NCI-H1930 (cell line): ENCODE measurements around the gene CCZ1.
"Not testable (repeated sequence)": the region's sequence is repeated elsewhere in the genome, so short reads cannot be mapped to it uniquely, and the experiment has no call there.

Experiments used
- DNase-seq, 2 experiments: peaks; one replicate each; lab custom pipeline; 2025; lab: John Stamatoyannopoulos, UW

Gene CCZ1

DNA sequence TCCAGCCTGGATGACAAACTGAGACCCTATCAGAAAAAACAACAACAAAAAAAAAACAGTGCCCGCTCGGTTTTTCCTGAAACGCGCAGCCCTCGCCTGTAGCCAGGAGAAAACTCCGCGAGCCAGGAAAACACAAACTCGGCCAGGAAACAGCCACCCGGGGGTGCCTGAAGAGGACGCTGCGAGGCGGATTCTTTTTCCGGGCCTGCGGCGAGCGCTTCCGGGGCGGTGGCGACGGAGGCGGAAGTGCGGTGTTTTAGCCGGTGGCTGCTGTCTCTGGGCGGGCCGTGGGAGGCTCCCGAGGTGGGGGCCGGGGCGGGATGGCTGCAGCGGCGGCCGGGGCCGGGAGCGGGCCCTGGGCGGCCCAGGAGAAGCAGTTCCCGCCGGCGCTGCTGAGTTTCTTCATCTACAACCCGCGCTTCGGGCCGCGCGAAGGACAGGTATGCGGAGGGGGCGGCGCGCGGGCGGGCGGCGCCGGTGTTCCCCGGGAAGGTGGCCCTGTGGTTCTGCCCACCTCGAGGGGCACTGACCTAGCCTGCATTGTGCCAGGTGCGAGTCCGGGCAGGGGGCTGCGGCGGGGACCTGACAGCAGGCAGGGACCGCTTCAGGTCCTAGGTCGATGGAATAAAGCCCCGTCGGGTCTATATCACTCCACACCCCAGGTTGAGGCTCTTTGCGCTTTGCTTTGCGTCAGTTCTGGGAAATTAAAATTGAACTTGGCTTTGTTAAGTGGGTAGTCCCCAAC lies at the start of gene CCZ1:
TSS of gene CCZ1 (plus strand) at position 254 of the 745 bp plus-strand sequence. CDS start at position 321, 67 bp downstream.
- DNase-seq = peak; percentile 51 to 55

DNA sequence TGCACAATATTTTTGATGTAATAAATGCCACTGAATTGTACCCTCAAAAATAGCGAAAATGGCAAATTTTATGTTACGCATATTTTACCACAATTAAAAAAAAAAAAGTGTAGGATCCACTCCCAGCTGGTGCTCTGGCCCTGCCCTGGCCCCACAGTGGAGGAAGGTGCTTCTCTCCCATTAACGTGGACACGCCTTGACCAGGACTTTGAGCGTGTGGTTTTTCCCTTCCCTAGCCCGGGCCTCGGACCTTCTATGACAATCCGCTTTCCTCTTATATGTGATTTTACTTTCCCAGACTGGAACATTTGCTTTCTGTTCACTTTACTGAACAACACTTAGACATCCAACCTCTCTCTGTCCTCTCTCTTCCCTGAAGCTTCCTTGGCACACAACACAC lies 47.6 kb upstream of the CCZ1 start:
- no peak for DNase-seq

DNA sequence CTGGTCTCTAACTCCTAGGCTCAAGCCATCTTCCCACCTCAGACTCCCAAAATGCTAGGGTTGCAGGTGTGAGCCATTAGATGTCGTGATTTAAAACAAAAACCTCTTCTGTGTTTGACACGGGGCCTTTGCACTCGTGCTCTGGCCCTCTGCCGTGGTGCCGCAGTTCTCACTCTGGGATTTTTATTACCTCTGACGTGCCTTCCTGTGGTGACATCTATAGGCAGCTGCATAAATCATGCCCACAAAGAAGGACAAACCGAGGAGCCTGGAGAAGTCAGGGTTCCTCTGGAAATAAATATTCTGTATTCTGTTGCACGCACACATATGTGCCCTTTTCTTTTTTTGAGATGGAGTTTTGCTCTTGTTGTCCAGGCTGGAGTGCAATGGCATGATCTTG lies 43.8 kb upstream of the CCZ1 start:
- no peak for DNase-seq

DNA sequence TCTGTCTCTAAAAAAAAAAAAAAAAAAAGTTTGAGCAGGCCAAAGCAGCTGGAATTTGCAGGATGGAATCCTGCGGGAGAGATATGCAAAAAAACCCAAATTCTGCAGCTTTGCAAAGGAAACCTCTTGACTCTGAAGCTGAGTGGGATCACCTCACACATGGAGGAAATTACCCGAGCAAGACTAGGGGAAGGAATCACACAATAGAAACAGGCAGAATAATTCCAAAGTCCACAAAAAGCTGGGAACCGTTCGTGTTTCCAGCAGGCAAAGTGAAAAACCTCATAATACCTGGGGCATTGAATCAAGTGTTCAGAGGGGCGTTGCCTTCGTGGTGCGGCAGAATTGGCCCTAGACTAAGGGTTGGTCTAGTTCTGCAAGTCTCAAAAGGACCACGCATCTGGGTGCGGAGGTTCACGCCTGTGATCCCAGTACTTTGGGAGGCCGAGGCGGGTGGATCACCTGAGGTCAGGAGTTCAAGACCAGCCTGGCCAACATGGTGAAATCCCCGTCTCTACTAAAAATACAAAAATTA lies 41.4 kb upstream of the CCZ1 start:
- DNase-seq = not testable (repeated sequence)

DNA sequence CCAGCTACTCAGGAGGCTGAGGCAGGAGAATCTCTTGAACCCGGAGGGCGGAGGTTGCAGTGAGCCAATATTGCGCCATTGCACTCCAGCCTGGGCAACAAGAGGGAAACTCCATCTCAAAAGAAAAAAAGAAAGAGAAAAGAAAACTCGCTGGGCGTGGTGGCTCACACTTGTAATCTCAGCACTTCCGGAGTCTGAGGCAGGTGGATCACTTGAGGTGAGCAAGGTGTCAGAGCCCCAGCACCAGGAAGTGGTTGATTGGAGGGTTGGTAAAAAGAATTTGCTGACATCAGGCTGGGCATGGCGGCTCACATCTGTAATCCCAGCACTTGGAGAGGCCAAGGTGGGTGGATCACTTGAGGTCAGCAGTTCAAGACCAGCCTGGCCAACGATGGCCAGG lies 40.0 kb upstream of the CCZ1 start:
- not testable (repeated sequence) for DNase-seq

DNA sequence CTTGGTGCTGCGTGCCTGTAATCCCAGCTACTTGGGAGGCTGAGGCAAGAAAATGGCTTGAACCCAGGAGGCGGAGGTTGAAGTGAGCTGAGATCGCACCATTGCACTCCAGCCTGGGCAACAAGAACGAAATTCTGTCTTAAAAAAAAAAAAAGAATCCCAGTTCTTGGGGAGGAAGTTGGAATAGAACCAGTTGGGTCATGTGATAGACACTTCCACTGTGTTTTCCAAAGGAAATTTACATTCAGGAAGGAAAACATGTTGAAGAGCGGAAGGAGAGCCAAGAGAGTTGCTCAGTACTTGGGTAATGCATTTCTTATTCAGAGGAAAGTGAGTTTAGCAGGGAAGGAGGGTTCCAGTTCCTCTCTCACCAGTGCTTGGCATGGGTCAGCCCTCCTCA lies 37.3 kb upstream of the CCZ1 start:
- DNase-seq = not testable (repeated sequence)

DNA sequence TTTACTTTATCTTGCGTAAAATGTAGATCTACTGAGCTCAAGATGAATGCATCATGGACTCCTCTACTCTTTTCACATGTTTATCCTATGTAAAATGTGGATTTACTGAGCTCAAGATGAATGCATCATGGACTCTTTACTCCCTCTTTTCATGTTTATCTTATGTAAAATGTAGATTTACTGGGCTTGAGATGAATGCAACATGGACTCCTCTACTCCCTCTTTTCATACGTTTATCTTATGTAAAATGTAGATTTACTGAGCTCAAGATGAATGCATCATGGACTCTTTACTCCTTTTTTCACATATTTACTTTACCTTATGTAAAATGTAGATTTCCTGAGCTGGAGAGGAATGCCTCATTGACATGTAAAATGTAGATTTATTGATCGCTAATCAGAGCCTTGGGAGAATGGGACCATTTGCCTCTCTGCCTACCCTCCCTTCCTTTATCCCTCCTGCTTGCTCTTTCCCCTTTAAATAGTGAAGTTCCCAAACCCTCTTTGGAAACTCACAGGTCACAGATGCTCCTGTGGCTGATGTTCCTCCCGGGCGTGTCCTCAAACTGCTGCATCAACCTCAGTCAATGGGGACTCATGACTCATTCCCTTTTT lies 35.7 kb upstream of the CCZ1 start:
- not testable (repeated sequence) for DNase-seq

DNA sequence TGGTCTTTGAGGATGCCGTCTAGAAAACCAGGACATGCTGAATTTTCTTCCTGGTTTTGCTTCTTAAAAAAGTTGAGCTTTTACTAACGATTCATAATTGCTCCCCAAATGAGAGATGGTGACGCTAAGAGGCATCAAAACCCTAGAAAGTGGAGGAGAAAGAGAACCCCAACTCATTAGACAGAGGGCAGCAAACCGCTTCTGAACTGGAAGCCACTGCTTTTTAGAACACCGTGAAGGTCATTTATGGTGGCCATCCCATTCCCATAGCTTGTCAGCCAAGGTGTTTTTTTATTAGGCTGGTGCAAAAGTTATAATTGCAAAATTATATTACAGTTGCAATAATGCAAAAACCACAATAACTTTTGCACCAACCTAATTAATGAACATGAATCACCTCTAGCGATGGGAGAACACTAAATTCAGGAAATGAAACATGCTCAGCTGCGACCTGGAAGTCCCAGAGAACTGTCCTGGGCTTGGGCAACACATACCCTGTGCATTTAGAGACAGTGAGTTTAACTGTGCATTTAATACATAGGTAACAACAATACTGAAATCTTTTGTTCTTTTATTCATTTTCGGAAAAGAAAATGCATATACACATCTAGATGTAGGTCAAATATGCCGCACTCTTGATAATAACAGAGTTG lies 33.1 kb upstream of the CCZ1 start:
- not testable (repeated sequence) for DNase-seq

DNA sequence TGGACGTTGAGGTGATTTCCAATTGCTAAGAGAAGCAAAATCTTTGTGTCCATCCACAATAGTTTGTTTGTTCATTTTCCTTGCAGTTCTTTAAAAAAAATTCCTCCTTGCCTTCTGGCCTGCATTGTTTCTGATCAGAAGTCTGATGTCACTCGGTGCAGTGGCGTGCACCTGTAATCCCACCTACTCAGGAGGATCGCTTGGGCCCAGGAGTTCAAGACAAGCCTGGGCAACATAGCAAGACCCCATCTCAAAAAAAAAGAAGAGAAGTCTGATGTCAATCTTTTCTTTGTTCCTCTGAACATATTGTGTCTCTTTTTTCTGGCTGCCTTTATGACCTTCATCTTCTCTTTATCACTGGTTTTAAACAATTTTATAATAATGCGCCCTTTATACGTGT lies 31.5 kb upstream of the CCZ1 start:
- DNase-seq = no peak

DNA sequence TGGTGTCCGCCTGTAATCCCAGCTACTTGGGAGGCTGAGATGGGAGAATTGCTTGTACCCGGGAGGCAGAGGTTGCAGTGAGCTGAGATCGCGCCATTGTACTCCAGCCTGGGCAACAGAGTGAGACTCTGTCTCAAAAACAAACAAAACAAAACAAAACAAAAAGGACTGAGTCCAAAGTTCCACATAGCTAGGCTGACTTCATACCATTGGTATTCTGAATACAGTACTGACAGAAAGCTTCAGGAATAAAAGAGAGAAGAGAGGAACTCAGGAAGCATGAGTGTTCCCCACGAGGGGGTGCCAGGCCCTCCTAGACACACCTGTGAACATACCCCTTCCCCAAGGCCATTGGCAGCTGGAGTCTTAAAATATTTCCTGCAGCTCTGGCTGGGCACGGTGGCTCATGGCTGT lies 29.6 kb upstream of the CCZ1 start:
- not testable (repeated sequence) for DNase-seq

DNA sequence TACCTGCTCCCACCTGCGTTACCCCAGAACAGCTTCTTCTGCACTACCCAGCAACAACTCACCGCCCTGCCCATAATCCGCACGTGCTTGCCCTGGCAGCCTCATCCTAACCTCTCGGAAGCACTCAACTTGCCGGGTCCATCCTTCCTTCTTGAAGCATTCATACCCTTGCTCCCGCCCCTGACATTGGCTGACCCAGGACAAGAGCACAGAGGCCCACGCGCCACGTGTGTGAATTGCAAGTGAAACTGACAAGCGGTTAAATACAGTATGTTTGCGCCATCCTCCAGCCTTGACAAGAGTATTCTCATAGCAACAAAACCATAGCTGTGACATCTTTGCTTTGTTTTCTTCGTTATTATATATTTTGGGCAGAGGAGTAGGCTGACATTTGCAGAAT lies 28.8 kb upstream of the CCZ1 start:
- DNase-seq = no peak

DNA sequence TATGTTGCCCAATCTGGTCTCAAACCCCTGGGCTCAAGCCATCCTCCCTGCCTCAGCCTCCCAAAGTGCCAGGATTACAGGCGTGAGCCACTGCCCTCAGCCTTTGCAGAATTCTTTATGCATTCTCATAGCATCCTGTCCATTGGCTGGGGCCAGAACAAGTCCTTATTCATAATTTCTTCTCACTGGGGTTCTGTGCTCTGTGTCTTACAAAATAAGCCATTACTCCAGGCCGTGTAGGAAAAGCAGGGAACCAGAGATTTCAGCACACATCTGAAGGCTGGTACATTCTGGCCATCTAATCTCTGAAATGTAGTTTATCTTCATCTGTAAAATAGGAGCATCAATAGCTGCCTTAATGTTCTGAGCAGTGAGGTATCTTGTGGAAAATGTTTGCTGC lies 28.2 kb upstream of the CCZ1 start:
- no peak for DNase-seq

DNA sequence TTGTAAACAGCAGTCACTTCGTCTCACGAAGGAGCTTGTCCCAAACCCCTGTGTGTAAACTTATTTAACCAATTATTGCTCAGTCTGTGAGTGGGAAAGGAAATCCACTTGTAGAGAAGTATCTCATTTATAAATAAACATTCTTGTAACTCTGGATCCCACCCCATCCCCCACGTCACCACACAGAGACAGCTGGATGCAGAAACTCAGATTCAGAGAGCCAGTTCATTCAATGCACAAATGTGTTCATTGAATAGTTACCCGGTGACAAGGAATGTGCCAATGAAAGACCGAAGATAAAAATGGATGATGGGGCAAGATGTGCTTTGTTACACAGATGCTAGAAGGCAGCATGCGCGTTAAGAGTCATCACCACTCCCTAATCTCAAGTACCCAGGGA lies 26.2 kb upstream of the CCZ1 start:
- DNase-seq = no peak

DNA sequence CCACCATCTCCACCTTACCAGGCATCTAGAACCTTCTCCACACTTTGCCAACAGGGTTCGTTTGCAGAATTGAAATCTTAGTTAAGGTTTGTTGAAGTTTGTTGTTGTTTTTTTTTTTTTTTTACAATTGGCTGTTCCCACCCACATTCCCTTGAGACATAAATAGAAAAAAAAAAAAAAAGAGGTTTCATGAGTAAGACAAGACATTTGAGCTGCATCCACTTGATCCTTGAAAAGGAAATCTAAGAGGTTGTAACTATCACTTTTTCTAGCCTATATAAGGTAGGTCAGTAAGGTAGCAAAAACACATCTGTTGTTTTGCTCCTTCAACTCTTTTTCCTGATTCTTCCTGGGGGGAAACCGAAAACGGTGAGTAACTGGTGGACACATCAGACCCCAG lies 18.9 kb upstream of the CCZ1 start:
- not testable (repeated sequence) for DNase-seq

DNA sequence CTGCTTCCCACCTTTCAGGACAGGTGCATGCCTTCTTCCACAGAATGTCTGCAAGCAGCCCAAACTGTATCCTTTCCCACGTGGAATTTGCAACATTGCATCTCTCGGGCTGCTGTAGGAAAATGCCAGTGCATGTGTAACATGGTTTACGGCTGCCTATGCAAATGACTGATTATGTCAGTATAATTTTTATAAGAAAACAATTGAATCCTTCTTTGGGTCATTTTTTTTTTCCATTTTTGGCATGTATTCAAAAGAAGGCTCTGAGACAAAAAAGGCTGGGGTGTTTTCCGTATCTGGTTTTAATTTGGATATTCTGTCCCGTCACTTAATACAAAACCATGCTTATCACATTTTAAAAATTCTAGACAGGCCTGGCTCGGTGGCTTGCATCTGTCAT lies 18.4 kb upstream of the CCZ1 start:
- not testable (repeated sequence) for DNase-seq

DNA sequence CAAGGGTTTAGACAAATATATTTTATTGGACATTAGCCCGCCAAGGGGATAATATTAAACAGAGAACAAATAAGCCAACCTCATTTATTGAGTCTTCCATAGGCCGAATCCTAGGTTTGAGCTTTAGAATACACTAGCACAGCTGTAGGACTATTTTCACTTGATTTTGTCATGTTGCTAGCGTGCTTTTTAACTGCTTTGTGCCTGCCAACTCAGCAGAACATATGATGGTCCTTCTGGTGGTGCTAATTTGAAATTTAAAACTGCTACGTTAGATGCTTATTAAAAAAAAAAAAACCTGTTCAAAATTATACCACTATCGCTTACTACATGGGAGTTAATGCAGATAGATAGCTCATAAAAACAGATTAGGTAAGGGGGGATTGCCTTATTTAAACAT lies 14.1 kb upstream of the CCZ1 start:
- DNase-seq = not testable (repeated sequence)

DNA sequence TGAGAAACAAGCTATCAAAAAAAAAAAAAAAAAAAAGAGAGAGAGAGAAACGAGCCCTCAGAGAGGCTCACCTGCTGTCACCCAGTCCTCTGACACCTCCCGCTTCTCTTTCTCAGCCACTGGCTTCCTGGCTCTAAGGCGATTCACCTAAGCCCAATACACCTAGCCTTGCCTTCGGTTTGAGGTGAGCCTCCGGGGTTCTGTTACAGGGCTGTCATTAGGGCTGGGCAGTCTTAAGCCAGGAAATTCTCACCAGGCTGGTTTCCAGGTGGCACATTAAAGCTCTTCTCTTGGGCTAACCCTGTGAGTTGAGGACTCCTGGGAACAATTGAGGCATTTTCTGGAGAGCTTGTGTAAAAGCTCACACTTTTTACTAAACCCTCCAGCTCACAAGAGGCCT lies 10.5 kb upstream of the CCZ1 start:
- DNase-seq = not testable (repeated sequence)

DNA sequence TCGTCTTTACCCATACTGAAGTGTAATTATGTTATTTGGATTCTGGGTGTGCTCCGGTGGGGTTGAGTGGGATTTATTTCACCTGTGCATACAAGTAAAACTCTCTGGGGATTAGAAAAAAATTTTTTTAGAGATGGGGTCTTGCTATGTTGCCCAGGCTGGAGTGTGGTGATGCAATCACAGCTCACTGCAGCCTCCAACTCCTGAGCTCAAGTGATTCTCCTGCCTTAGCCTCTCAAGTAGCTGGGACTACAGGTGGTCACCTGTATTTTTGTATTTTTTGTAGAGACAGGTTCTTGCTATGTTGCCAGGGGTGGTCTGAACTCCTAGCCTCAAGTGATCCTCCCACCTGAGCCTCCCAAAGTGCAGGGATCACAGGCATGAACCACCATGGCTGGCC lies 8.3 kb upstream of the CCZ1 start:
- not testable (repeated sequence) for DNase-seq

DNA sequence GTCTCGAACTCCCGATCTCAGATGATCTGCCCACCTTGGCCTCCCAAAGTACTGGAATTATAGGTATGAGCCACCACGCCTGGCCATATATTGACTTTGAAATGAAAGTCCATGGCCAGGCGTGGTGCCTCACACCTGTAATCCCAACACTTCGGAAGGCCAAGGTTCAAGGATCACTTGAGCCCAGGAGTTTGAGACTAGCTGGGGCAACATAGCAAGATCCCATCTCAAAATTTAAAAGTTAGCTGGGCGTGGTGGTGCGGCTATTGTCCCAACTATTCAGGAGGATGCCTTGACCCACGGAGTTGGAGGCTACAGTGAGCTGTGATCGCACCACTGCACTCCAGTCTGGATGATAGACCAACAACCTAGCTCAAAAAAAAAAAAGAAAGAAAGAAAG lies 6.0 kb upstream of the CCZ1 start:
- DNase-seq = no peak

DNA sequence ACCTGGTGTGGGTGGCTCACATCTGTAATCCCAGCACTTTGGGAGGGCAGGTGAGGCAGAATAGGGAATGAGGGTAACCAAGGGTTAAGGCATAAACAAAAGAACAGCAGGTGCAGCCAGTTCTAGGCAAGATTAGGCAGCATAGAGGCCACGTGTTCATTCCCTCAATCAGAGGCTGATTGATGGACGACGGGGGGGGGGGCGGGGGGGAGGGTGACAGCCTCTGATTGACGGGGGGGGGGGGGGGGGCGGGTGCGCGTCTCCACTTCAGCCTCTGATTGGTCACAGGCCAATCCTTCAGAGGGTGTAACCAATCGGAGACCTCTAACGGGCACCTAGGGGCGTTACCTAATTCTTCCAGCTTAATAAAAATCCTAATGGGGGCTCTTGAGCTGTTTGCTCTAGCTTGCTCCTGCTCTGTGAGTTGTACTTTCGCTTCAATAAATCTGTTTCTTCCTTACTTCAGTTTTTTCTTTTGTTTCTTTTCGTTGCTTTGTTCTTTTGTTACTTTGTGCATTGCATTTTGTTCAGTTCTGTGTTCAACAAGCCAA lies 1.1 kb upstream of the CCZ1 start:
- DNase-seq = not testable (repeated sequence)

DNA sequence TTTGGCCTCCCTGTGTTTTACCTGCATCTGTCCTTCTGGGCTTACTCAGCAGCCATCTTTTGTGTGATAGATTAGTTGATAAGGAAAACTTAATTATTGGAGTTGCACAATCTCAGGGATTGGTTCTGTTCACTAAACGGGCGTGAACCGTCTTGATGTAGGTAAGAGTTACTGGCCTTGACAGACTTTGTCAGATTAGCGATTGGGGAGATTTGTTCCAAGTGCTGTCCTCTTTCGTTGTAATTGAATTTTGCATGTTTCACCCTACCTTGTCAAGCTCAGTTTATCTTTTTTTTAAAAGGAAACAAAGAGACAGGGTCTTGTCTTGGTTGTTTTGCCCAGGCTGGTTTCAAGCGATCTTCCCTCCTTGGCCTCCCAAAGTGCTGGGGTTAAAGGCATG lies 4.5 kb downstream of the CCZ1 start:
- not testable (repeated sequence) for DNase-seq

DNA sequence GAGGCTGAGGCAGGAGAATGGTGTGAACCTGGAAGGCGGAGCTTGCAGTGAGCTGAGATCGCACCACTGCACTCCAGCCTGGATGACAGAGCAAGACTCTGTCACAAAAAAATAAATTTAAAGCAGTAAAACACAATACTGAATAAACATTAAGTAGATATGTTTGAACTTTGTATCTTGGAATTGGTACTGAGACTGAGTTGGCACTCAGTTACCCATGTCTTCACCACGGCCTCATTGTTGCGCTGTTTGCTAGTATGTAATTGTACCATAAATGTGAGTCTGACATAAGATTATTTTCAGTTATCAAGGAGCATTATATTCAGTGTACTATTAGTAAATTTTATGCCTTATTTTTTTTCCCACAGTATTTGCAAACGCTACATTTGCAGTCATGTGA lies 6.2 kb downstream of the CCZ1 start:
- DNase-seq = not testable (repeated sequence)

DNA sequence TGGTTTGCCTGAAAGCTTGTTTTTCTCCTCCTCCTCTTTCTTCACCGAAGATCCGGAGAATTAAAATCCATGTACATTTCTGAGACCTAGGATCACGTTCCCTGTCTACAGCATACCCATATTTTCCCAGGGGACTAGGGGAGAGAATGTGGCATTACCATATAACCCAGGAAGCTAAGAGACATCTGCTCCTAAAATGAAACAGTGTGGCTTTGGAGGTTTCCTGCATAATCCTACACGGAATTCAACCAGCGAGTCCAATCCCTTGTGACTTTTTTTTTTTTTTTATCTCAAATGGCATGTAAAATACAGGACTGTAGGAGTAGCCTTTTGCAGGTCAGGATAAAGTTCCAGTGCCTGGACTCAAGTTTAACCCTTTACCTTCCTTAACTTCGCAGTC lies 10.3 kb downstream of the CCZ1 start:
- DNase-seq = not testable (repeated sequence)
